NCI-H2196 treated with DMSO at 0.1 percent for 48 hours (cell line): Measurements from ENCODE around the gene NUP37.

Experiments used
- DNase-seq: peaks from one replicate; lab custom pipeline; 2025; ENCODE audit not compliant: unreplicated experiment; lab: John Stamatoyannopoulos, UW

The NUP37 gene

GRCh38 chr12:102031852-102032251 lies 88.1 kb downstream of the NUP37 start:
- DNase-seq, result no peak

- DNase-seq, result no peak
Measured at GRCh38 chr12:102029141-102029540, 90.8 kb downstream of the NUP37 start.

GRCh38 chr12:102026728-102027127 lies 93.2 kb downstream of the NUP37 start:
- no peak for DNase-seq

GRCh38 chr12:102024765-102025164 lies 95.1 kb downstream of the NUP37 start:
- no peak for DNase-seq

- DNase-seq, result no peak
Measured at GRCh38 chr12:102023343-102023930, 96.5 kb downstream of the NUP37 start.
